ENCODE data around the gene LRP3.

LRP3 gene

GRCh38 chr19:33203529-33203928 lies 9.4 kb downstream of the LRP3 start:
- no peak overlapping the region for H3K4me3 ChIP-seq (ENCODE audit: low read depth, low read length)
- no peak for DNase-seq (ENCODE audit: low read depth)
- no peak for TF ChIP-seq CTCF (IDR thresholded peaks at IDR 0.05; ENCODE audit: insufficient read depth, low read depth, low read length, missing control alignments)

DNA sequence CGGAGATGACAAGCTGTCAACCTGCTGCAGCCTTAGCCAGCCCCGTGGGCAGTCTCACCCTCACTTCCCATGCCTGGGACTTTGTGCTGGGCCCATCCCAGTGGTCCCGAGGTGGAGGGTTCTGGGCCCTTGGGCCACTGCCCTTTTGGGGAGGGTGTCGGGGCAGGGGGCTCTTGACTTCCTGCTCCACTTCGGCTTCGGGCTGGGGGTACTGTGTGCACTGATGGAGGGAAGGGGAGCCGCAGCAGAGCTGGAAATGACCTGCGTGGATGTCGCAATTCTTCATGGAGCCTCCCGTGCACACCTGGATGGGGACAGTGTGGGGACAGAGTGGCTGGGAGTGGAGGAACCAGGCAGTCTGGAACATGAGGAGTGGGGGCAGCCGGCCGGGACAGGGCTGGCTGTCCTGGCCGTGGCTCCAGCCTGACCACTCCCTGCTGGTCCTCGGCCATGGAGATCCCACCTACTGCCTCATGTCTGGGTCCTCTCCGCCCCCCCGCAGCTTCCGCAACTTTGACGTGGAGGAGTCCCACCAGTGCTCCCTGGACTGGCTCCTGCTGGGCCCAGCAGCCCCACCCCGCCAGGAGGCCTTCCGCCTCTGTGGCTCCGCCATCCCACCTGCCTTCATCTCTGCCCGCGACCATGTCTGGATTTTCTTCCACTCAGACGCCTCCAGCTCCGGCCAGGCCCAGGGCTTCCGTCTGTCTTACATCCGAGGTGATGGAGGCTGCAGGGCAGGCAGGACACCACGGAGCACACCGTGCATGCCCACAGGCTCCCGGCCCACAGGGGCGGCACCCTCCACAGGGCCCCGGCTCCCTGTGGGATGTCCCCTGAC lies 10.2 kb downstream of the LRP3 start:
- H3K4me3 ChIP-seq (ENCODE audit: low read depth, low read length), result no peak overlapping the region
- TF ChIP-seq CTCF (IDR thresholded peaks at IDR 0.05; ENCODE audit: insufficient read depth, low read depth, low read length, missing control alignments), result no peak

DNA sequence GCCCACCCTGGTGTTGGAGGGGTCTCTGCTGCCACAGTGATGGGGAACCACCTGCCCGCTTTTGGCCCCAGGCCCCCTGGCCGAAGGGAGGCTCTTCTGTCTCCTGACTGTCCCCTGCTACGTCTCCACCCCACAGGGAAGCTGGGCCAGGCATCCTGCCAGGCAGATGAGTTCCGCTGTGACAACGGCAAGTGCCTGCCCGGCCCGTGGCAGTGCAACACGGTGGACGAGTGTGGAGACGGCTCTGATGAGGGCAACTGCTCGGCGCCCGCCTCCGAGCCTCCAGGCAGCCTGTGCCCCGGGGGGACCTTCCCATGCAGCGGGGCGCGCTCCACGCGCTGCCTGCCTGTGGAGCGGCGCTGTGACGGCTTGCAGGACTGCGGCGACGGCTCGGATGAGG lies 11.0 kb downstream of the LRP3 start:
- no peak for TF ChIP-seq CTCF (IDR thresholded peaks at IDR 0.05; ENCODE audit: insufficient read depth, low read depth, low read length, missing control alignments)
- H3K4me3 ChIP-seq (ENCODE audit: low read depth, low read length), result no peak overlapping the region
- DNase-seq (ENCODE audit: low read depth), result no peak

More for the DNA sequence above, 10.2 kb downstream of the LRP3 start:
- DNase-seq (ENCODE audit: low read depth), result no peak

- no peak for TF ChIP-seq CTCF (IDR thresholded peaks at IDR 0.05; ENCODE audit: insufficient read depth, low read depth, low read length, missing control alignments)
- no peak for DNase-seq (ENCODE audit: low read depth)
- H3K4me3 ChIP-seq (ENCODE audit: low read depth, low read length), result no peak overlapping the region
These were observed 11.6 kb downstream of the LRP3 start for GRCh38 chr19:33205531-33206260.

GRCh38 chr19:33206261-33207039 lies 12.3 kb downstream of the LRP3 start:
- no peak for TF ChIP-seq CTCF (IDR thresholded peaks at IDR 0.05; ENCODE audit: insufficient read depth, low read depth, low read length, missing control alignments)
- no peak overlapping the region for H3K4me3 ChIP-seq (ENCODE audit: low read depth, low read length)
- DNase-seq (ENCODE audit: low read depth), result no peak

DNA sequence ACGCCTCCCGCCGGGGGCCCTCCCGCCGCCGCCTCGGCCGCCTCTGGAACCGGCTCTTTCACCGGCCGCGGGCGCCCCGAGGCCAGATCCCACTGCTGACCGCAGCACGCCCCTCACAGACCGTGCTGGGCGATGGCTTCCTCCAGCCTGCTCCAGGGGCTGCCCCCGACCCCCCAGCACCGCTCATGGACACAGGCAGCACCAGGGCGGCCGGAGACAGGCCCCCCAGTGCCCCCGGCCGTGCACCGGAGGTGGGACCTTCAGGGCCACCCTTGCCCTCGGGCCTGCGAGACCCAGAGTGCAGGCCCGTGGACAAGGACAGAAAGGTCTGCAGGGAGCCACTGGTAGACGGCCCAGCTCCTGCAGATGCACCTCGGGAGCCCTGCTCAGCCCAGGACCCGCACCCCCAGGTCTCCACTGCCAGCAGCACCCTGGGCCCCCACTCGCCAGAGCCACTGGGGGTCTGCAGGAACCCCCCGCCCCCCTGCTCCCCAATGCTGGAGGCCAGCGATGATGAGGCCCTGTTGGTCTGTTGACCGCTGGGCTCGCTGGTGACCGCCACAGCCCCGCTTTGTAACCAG lies 13.0 kb downstream of the LRP3 start:
- H3K4me3 ChIP-seq (ENCODE audit: low read depth, low read length), result no peak overlapping the region
- no peak for TF ChIP-seq CTCF (IDR thresholded peaks at IDR 0.05; ENCODE audit: insufficient read depth, low read depth, low read length, missing control alignments)
- no peak for DNase-seq (ENCODE audit: low read depth)
